SK-N-SH (cell line): ENCODE results near the gene PLEKHG5. TPM values are rescaled to one million over a fixed set of nuclear protein-coding genes. Genes with fewer than 3 reads are reported as not detected.

Experiments used
- CTCF ChIA-PET: fragments of 300-600, 350-600 bp; formaldehyde crosslinking; extraction: SDS; loops from one replicate; lab custom pipeline; 2021; lab: Yijun Ruan, JAX
- POLR2A ChIA-PET: fragments of 350-600 bp; sonication (Branson Sonifier 250); formaldehyde crosslinking; extraction: SDS; loops from one replicate; lab custom pipeline; 2020; ENCODE audit warnings: antibody characterized with exemption, inconsistent platforms; lab: Yijun Ruan, JAX
- DNase-seq: peaks from one replicate; pipeline ENCODE4 v3.0.0; 2012
- H2AFZ ChIP-seq: fragments of 200-600 bp; sonication (generic); 2 replicates; pipeline ENCODE4 v1.8.1; 2016; ENCODE audit warnings: antibody characterized with exemption, mild to moderate bottlenecking, low read depth
- H3F3A ChIP-seq: fragments of 200-600 bp; sonication (generic); replicated peaks from 2 replicates; pipeline ENCODE3; 2016; ENCODE audit warnings: antibody characterized with exemption, mild to moderate bottlenecking; ENCODE audit not compliant: insufficient read depth
- H3K27ac ChIP-seq, 2 experiments: fragments of 200-500 bp in 1 of 2; fragments of 200-600 bp in 1 of 2; sonication (Bioruptor generic) in 1 of 2; sonication (generic), shearing (Covaris generic) in 1 of 2; 2 replicates each; pipeline versions ENCODE4 v1.5.1 to v1.6.1; 2014 to 2016; ENCODE audit warnings: low read depth in 2 of 2, inconsistent platforms in 1 of 2, low read length in 1 of 2, mild to moderate bottlenecking in 1 of 2, mixed read lengths in 1 of 2
- H3K27me3 ChIP-seq: fragments of 200-600 bp; sonication (generic), shearing (Covaris generic); 2 replicates; pipeline ENCODE4 v1.6.1; 2016; ENCODE audit warnings: mixed run types; ENCODE audit not compliant: insufficient read depth
- H3K36me3 ChIP-seq, 2 experiments: fragments of 200-500 bp in 1 of 2; fragments of 200-600 bp in 1 of 2; sonication (Bioruptor generic) in 1 of 2; sonication (generic) in 1 of 2; replicated peaks in 1 of 2; 2 replicates each; pipeline versions ENCODE3 to v1.5.1; 2014 to 2016; ENCODE audit warnings: low read length in 1 of 2, mild to moderate bottlenecking in 1 of 2; ENCODE audit not compliant: insufficient read depth in 2 of 2, control insufficient read depth in 1 of 2
- H3K4me1 ChIP-seq, 2 experiments: fragments of 200-500 bp in 1 of 2; fragments of 200-600 bp in 1 of 2; sonication (Bioruptor generic) in 1 of 2; sonication (generic), shearing (Covaris generic) in 1 of 2; 2 replicates each; pipeline versions ENCODE4 v1.5.1 to v1.6.1; 2014 to 2016; ENCODE audit warnings: low read depth in 1 of 2, low read length in 1 of 2, mixed run types in 1 of 2; ENCODE audit not compliant: insufficient read depth in 2 of 2, control insufficient read depth in 1 of 2
- H3K4me2 ChIP-seq: fragments of 200-600 bp; sonication (generic), shearing (Covaris generic); 2 replicates; pipeline ENCODE4 v1.6.1; 2017; ENCODE audit warnings: mixed run types
- H3K4me3 ChIP-seq, 2 experiments: fragments of 200-500 bp in 1 of 2; fragments of 200-600 bp in 1 of 2; sonication (Bioruptor generic) in 1 of 2; sonication (generic), shearing (Covaris generic) in 1 of 2; 2 replicates each; pipeline versions ENCODE4 v1.5.1 to v1.8.1; 2014 to 2016; ENCODE audit warnings: low read depth in 2 of 2, inconsistent platforms in 1 of 2, low read length in 1 of 2, mild to moderate bottlenecking in 1 of 2, mixed read lengths in 1 of 2, moderate library complexity in 1 of 2
- H3K79me2 ChIP-seq: fragments of 200-600 bp; sonication (generic); 2 replicates; pipeline ENCODE4 v1.8.1; 2017; ENCODE audit warnings: mild to moderate bottlenecking; ENCODE audit not compliant: insufficient read depth
- H3K9ac ChIP-seq: fragments of 200-600 bp; sonication (generic); 2 replicates; pipeline ENCODE4 v1.6.1; 2017; ENCODE audit warnings: mixed run types
- H3K9me2 ChIP-seq: fragments of 200-600 bp; sonication (generic); 2 replicates; pipeline ENCODE4 v1.6.1; 2017; ENCODE audit warnings: mixed run types
- H3K9me3 ChIP-seq: fragments of 200-600 bp; sonication (generic); 2 replicates; pipeline ENCODE4 v1.6.1; 2017; ENCODE audit warnings: mixed run types, mild to moderate bottlenecking, moderate library complexity
- H4K20me1 ChIP-seq: fragments of 200-600 bp; sonication (generic); 2 replicates; pipeline ENCODE4 v1.6.1; 2017; ENCODE audit warnings: mild to moderate bottlenecking, mixed run types; ENCODE audit not compliant: insufficient read depth
- CTCF ChIP-seq: fragments of 200-600 bp; sonication (generic); IDR thresholded peaks from 2 replicates; pipeline ENCODE4 v1.6.1; 2017; ENCODE audit warnings: antibody characterized with exemption, mild to moderate bottlenecking, moderate library complexity
- ELF1 ChIP-seq: IDR thresholded peaks from 2 replicates; pipeline ENCODE4 v1.4.0; 2012
- EP300 ChIP-seq, 2 experiments: IDR thresholded peaks; 2 replicates each; pipeline versions ENCODE4 v1.4.0 to v1.6.1; 2012; ENCODE audit warnings: borderline replicate concordance in 1 of 2, low read depth in 1 of 2, low read length in 1 of 2
- EZH2phosphoT487 ChIP-seq: fragments of 200-600 bp; sonication (generic); IDR thresholded peaks from 2 replicates; pipeline ENCODE4 v1.6.1; 2017; ENCODE audit warnings: low read depth, mixed run types, mild to moderate bottlenecking, antibody characterized with exemption, moderate library complexity, borderline replicate concordance
- FOXJ3 ChIP-seq: sonication (generic); formaldehyde crosslinking; IDR thresholded peaks from 2 replicates; pipeline ENCODE4 v1.5.1; 2020; ENCODE audit warnings: mild to moderate bottlenecking, missing genetic modification reagents
- GABPA ChIP-seq: IDR thresholded peaks from 2 replicates; pipeline ENCODE4 v1.4.0; 2012; ENCODE audit warnings: low read depth, mild to moderate bottlenecking
- GATA2 ChIP-seq: sonication (generic); formaldehyde crosslinking; IDR thresholded peaks from 2 replicates; pipeline ENCODE4 v1.5.0; 2020; ENCODE audit warnings: mild to moderate bottlenecking, missing genetic modification reagents
- MAX ChIP-seq: IDR thresholded peaks from 2 replicates; pipeline ENCODE4 v1.4.0; 2012; ENCODE audit warnings: low read depth
- MXI1 ChIP-seq: IDR thresholded peaks from 2 replicates; pipeline ENCODE4 v1.6.1; 2012; ENCODE audit warnings: mild to moderate bottlenecking, low read depth, low read length, improper control_type of control experiment
- POLR2AphosphoS5 ChIP-seq: IDR thresholded peaks from 2 replicates; pipeline ENCODE4 v1.6.1; 2012; ENCODE audit warnings: low read depth, low read length
- RCOR1 ChIP-seq: fragments of 150-350 bp; IDR thresholded peaks from 2 replicates; pipeline ENCODE4 v1.6.1; 2017; ENCODE audit warnings: antibody characterized with exemption, low read length
- REST ChIP-seq: IDR thresholded peaks from 2 replicates; pipeline ENCODE4 v1.6.1; 2012; ENCODE audit warnings: mild to moderate bottlenecking, low read depth, low read length, moderate library complexity
- SMC3 ChIP-seq: IDR thresholded peaks from 2 replicates; pipeline ENCODE4 v1.6.1; 2012; ENCODE audit warnings: low read depth, low read length, improper control_type of control experiment
- WGBS: methylation state at CpG from one replicate; pipeline ENCODE4 v1.1.6; 2017; ENCODE audit warnings: low lambda C conversion rate; 5-methylcytosine and 5-hydroxymethylcytosine counted together
- polyA plus RNA-seq, 3 experiments: library from polyadenylated mRNA; depleted of rRNA; stranded (reverse); fragments of >200 nt; gene quantifications; 2 replicates each; pipeline ENCODE4 v1.2.3, GENCODE V29; 2012
- TF ChIP-seq, protein P1 (sequence below): IDR thresholded peaks from 2 replicates; pipeline ENCODE4; 2012

Gene PLEKHG5
- polyA plus RNA-seq, 1 of the 3 experiments (the other 2 are of a cell fraction) = 14.9 TPM

DNA sequence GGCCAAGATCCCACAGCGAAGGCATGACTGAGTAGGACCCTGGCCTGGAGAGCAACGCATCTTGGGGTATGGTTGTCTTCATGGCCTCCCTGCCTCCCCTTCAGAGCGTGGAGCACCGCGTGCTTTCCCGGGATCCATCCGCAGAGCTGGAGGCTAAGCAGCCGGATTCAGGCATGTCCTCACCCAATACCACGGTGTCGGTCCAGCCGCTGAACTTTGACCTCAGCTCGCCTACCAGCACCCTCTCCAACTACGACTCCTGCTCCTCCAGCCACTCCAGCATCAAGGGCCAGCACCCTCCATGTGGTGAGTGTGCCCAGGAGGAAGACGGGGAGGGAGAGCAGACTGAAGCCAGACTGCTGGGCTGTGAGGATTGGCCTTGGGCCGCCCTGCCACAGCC, 47.1 kb downstream of the PLEKHG5 start:
- H4K20me1 ChIP-seq = no peaks in the 10 kb centered on the region
- H3K27ac ChIP-seq = no peak overlapping the region
- TF ChIP-seq REST (no peak), MAX (no peak), RCOR1 (no peak), EP300 (IDR thresholded peaks at IDR 0.05; ENCODE audit: borderline replicate concordance in 1 of 2, low read depth in 1 of 2, low read length in 1 of 2) (no peak), GATA2 (CRISPR knock-in tag) (no peak), SMC3 (no peak), EZH2phosphoT487 (no peak), CTCF (no peak), GABPA (no peak), FOXJ3 (CRISPR knock-in tag) (no peak), MXI1 (no peak), ELF1 (no peak), POLR2AphosphoS5 (no peak)
- TF ChIP-seq, protein P1, sequence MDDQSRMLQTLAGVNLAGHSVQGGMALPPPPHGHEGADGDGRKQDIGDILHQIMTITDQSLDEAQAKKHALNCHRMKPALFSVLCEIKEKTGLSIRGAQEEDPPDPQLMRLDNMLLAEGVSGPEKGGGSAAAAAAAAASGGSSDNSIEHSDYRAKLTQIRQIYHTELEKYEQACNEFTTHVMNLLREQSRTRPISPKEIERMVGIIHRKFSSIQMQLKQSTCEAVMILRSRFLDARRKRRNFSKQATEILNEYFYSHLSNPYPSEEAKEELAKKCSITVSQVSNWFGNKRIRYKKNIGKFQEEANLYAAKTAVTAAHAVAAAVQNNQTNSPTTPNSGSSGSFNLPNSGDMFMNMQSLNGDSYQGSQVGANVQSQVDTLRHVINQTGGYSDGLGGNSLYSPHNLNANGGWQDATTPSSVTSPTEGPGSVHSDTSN = no peak
- no peak overlapping the region for H3K4me2 ChIP-seq
- WGBS = 69% methylated on average over 3 of the region's 15 CpGs
- no peaks in the 10 kb centered on the region for H3K9me3 ChIP-seq
- no peaks in the 10 kb centered on the region; a peak in 1 of 4 replicates for H3K4me1 ChIP-seq
- H3K9ac ChIP-seq = no peak overlapping the region
- POLR2A ChIA-PET = interaction anchor here (0.6 kb wide), 1 partner anchor 49 kb away, joined by 4 read pairs; no protein-coding TSS in a partner anchor
- H3K9me2 ChIP-seq = no peaks in the 10 kb centered on the region
- H3K27me3 ChIP-seq = peaks cover 20% of the 10 kb centered on the region
- H3F3A ChIP-seq = peaks cover 4% of the 10 kb centered on the region
- H3K36me3 ChIP-seq = no peaks in the 10 kb centered on the region
- no peaks in the 10 kb centered on the region for H3K79me2 ChIP-seq
- no peak overlapping the region for H3K4me3 ChIP-seq
- no peak for DNase-seq
- CTCF ChIA-PET = interaction anchor here (0.9 to 13.6 kb wide), 7 partner anchors 8 to 224 kb away, joined by 3 to 290 read pairs (median 4); partner anchors contain the start of genes ESPN and HES2
- H2AFZ ChIP-seq = no peak overlapping the region
